Cardiac muscle cell (in vitro differentiated cells and primary cell): ENCODE data around the gene C5orf63. TPM values are rescaled to one million over a fixed set of nuclear protein-coding genes. Genes with fewer than 3 reads are reported as not detected.
"Not testable (repeated sequence)": the region's sequence is repeated elsewhere in the genome, so short reads cannot be mapped to it uniquely, and the experiment has no call there.

ENCODE experiments used
- DNase-seq, 2 donors: peaks; one replicate each; pipeline versions ENCODE4 v3.0.0 to v3.0.0-alpha.2; 2010 to 2017; ENCODE audit warnings: low read depth in 1 of 2, low spot score in 1 of 2
- H3K27ac ChIP-seq: fragments of 200-600 bp; sonication (generic); 2 replicates; pipeline ENCODE4 v1.5.1; 2016
- H3K27me3 ChIP-seq: fragments of 200-600 bp; sonication (generic); 2 replicates; pipeline ENCODE4 v1.6.0; 2016; ENCODE audit warnings: control low read depth
- H3K36me3 ChIP-seq: fragments of 200-600 bp; sonication (generic); 2 replicates; pipeline ENCODE4 v1.5.1; 2016; ENCODE audit warnings: control low read depth
- H3K4me1 ChIP-seq: fragments of 200-600 bp; sonication (generic); 2 replicates; pipeline ENCODE4 v1.8.1; 2017; ENCODE audit warnings: low read depth, mild to moderate bottlenecking, mixed run types
- H3K4me3 ChIP-seq: fragments of 200-600 bp; sonication (generic); 2 replicates; pipeline ENCODE4 v1.5.1; 2016; ENCODE audit warnings: mild to moderate bottlenecking
- H3K9me3 ChIP-seq: fragments of 200-600 bp; sonication (generic); 2 replicates; pipeline ENCODE4 v1.5.1; 2017; ENCODE audit warnings: low read depth, mild to moderate bottlenecking, control low read depth
- polyA plus RNA-seq: library from polyadenylated mRNA; unstranded; fragments of >200 nt; fragmentation: Nextera tagmentation; extraction: Ambion mirVana; gene quantifications from 2 replicates; pipeline ENCODE4 v1.2.1, GENCODE V29; 2016
- total RNA-seq: library from RNA; depleted of rRNA; stranded (reverse); fragments of >200 nt; gene quantifications from 2 replicates; pipeline ENCODE4 v1.2.3, GENCODE V29; 2016
- TF ChIP-seq, protein P1 (sequence below): IDR thresholded peaks from 2 replicates; pipeline ENCODE4 v1.5.1; 2012; ENCODE audit warnings: low read depth, mild to moderate bottlenecking, low read length

The C5orf63 gene
- total and polyA plus RNA-seq, 2 experiments from 2014 or later = 0.06 to 1.6 TPM

GRCh38 chr5:127024821-127025220 is 48.5 kb downstream of the C5orf63 start:
- Histone ChIP-seq H3K36me3 (no peaks in the 10 kb centered on the region), H3K4me1 (peaks cover 5% of the 10 kb centered on the region), H3K27me3 (no peaks in the 10 kb centered on the region), H3K4me3 (no peak overlapping the region), H3K27ac (no peak overlapping the region), H3K9me3 (no peaks in the 10 kb centered on the region)
- no peak for DNase-seq
- TF ChIP-seq, protein P1, sequence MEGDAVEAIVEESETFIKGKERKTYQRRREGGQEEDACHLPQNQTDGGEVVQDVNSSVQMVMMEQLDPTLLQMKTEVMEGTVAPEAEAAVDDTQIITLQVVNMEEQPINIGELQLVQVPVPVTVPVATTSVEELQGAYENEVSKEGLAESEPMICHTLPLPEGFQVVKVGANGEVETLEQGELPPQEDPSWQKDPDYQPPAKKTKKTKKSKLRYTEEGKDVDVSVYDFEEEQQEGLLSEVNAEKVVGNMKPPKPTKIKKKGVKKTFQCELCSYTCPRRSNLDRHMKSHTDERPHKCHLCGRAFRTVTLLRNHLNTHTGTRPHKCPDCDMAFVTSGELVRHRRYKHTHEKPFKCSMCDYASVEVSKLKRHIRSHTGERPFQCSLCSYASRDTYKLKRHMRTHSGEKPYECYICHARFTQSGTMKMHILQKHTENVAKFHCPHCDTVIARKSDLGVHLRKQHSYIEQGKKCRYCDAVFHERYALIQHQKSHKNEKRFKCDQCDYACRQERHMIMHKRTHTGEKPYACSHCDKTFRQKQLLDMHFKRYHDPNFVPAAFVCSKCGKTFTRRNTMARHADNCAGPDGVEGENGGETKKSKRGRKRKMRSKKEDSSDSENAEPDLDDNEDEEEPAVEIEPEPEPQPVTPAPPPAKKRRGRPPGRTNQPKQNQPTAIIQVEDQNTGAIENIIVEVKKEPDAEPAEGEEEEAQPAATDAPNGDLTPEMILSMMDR = no peak

DNA sequence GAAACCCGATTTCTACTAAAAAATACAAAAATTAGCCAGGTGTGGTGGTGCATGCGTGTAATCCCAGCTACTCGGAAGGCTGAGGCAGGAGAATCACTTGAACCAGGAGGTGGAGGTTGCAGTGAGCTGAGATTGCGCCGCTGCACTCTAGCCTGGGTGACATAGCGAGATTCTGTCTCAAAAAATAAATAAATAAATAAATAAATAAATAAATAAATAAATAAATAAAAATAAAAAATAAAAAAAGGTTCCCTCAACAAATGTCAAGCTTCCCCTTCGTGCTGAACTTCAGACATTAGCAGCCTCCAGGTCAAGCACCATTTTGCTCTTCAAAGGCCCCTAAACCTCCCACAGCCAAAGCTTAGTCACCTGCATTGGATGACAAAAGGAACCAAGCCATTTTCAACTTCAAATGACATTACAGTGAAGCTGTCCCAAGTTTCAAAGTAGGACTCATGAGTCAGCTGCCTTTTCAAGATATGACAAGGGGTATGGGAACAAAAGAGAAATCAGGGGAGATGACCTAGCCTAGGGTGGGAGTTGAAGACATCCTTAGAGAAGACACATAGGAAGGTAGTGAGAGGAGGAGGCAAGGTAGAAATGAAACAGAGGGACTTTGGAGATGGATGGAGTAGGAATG is 49.6 kb downstream of the C5orf63 start:
- not testable (repeated sequence) for H3K27me3 ChIP-seq, H3K27ac ChIP-seq, DNase-seq

DNA sequence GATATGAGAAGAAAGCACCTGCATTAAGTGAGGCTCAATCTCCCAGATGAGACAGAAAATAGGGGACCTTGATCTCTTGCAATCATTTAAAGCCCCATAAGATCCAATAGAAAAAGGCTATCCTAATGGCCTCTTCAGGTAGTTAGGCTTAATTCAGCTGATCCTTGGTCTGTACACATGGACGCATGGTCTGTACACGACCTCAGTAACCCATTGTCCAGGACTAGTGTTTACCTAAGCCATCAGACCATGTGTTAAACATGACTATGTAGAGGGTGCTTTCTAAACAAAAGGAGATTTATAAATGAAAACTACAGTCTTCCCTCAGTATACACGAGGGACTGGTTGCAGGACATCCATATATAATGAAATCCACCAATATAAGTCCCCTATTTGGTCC is 50.5 kb downstream of the C5orf63 start:
- Histone ChIP-seq H3K27ac (no peak overlapping the region), H3K4me1 (no peaks in the 10 kb centered on the region), H3K9me3 (no peaks in the 10 kb centered on the region), H3K4me3 (no peak overlapping the region), H3K36me3 (no peaks in the 10 kb centered on the region), H3K27me3 (no peaks in the 10 kb centered on the region)
- DNase-seq = no peak
- TF ChIP-seq, protein P1 = no peak

More for the DNA sequence above, 49.6 kb downstream of the C5orf63 start:
- H3K36me3 ChIP-seq, H3K4me3 ChIP-seq, H3K9me3 ChIP-seq, H3K4me1 ChIP-seq: not testable (repeated sequence)

DNA sequence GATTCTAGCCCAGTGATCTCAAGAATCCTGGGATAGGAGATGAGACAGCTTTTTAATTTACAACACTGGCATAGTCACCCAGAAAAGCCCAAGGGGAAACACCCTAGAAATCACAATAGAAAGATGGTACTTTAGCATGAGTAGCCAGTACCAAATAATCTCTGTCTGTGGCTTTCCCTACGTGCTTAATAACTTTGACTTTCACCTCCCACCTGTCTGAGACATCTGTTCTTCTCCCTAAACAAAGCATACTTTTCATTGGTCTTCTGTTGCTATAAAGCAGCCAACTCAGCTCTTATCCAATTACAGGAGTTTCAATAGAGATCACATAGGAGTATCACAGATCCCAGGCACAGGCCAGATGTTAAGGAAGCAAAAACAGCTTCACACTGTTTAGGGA is 53.4 kb downstream of the C5orf63 start:
- no peaks in the 10 kb centered on the region for H3K9me3 ChIP-seq
- H3K27ac ChIP-seq = no peak overlapping the region
- H3K4me3 ChIP-seq = no peak overlapping the region
- no peaks in the 10 kb centered on the region for H3K4me1 ChIP-seq
- TF ChIP-seq, protein P1 = no peak
- no peak for DNase-seq
- H3K27me3 ChIP-seq = no peaks in the 10 kb centered on the region
- no peaks in the 10 kb centered on the region for H3K36me3 ChIP-seq

DNA sequence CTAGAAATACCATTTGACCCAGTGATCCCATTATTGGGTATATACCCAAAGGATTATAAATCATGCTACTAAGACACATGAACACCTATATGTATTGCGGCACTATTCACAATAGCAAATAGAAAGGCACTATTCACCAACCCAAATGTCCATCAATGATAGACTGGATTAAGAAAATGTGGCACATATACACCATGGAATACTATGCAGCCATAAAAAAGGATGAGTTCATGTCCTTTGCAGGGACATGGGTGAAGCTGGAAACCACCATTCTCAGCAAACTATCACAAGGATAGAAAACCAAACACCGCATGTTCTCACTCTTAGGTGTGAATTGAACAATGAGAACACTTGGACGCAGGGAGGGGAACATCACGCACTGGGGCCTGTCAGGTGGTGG is 56.6 kb downstream of the C5orf63 start:
- H3K9me3 ChIP-seq = not testable (repeated sequence)

DNA sequence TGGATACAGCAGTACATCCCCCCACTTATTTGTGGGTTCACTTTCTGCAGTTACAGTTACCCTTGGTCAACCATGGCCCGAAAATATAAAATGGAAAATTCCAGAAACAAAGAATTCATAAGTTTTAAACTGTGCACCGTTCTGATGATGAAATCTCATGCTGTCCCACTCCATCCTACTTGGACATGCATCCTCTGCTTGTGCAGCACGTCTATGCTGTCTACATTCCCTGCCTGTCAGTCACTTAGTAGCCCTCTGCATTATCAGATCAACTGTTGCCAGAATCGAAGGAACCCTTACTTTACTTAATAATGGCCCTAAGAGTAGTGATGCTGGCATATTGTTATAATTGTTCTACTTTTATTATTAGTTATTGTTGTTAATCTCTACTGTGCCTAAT is 57.6 kb downstream of the C5orf63 start:
- H3K27me3 ChIP-seq = no peaks in the 10 kb centered on the region
- H3K27ac ChIP-seq = no peak overlapping the region
- no peaks in the 10 kb centered on the region for H3K36me3 ChIP-seq
- TF ChIP-seq, protein P1 = no peak
- no peaks in the 10 kb centered on the region for H3K9me3 ChIP-seq
- no peak for DNase-seq
- H3K4me3 ChIP-seq = no peak overlapping the region
- H3K4me1 ChIP-seq = peaks cover 6% of the 10 kb centered on the region

More for the DNA sequence above, 56.6 kb downstream of the C5orf63 start:
- not testable (repeated sequence) for DNase-seq, H3K4me1 ChIP-seq, H3K27me3 ChIP-seq, H3K4me3 ChIP-seq, H3K27ac ChIP-seq, H3K36me3 ChIP-seq
